ENCODE results near the gene MYO5A. TPM values are rescaled to one million over a fixed set of nuclear protein-coding genes. Genes with fewer than 3 reads are reported as not detected.

The MYO5A gene
- total and polyA plus RNA-seq, 10 of the 15 experiments (the other 5 are each of a cell fraction or from before 2014, with no cell fraction given): 4.2 to 42.9 (median 31.1) TPM

GRCh38 chr15:52294881-52295420 lies 233.7 kb downstream of the MYO5A start:
- DNase-seq (ENCODE audit: low read depth, low spot score) (no peak), ATAC-seq (peak; percentile 14; the same call in 2 of the 3 replicates), FAIRE-seq (no peak)
- in situ Hi-C loops (cut with MboI) (no loop called here), intact Hi-C loops (cut with micrococcal nuclease; ENCODE audit: unreplicated experiment) (no loop called here)
- peaks cover 13% of the 10 kb centered on the region for H3K4me1 ChIP-seq (ENCODE audit: control insufficient read depth, insufficient read depth, low read length)
- ChIA-PET RAD21 (ENCODE audit: unreplicated experiment) (no interaction called here), POLR2A (no interaction called here), CTCF (no interaction called here), SMC1A (ENCODE audit: uncharacterized antibody, unreplicated experiment) (no interaction called here)
- peaks cover 4% of the 10 kb centered on the region in 2 experiments; a peak in 3 of 4 replicates for H3K27me3 ChIP-seq (replicated peaks in 1 of 2; ENCODE audit: control insufficient read depth in 2 of 2, insufficient read depth in 2 of 2, low read length in 1 of 2)
- H3K9ac ChIP-seq (ENCODE audit: control insufficient read depth, insufficient read depth, low read length): no peak overlapping the region
- BruUV-seq (replicated peaks): no TSS peak
- TF ChIP-seq HSF1 (IDR thresholded peaks at IDR 0.05; ENCODE audit: low read depth, low read length) (no peak), ZNF687 (IDR thresholded peaks at IDR 0.05) (no peak), PML (IDR thresholded peaks at IDR 0.05; ENCODE audit: low read length) (no peak), SKIL (IDR thresholded peaks at IDR 0.05; ENCODE audit: low read depth, poor library complexity, severe bottlenecking) (no peak)
- H3K4me2 ChIP-seq (ENCODE audit: control insufficient read depth, insufficient read depth): peak overlapping the region; percentile 88
- no peaks in the 10 kb centered on the region for H3K9me3 ChIP-seq (replicated peaks; ENCODE audit: control insufficient read depth, insufficient read depth, low read length)
- H3K36me3 ChIP-seq (ENCODE audit: control insufficient read depth in 2 of 2, insufficient read depth in 2 of 2, low read length in 1 of 2): no peaks in the 10 kb centered on the region
- H3K4me3 ChIP-seq: peak overlapping the region; percentile 56; the same call in 1 of the 2 replicates
- 25% methylated on average over 32 of the region's 32 CpGs for WGBS (ENCODE audit: insufficient coverage, insufficient replicate concordance, low lambda C conversion rate, missing lambda C conversion rate)
- peak overlapping the region; percentile 52 for H2AFZ ChIP-seq (ENCODE audit: control insufficient read depth, low read depth, low read length)
- no peaks in the 10 kb centered on the region for H4K20me1 ChIP-seq (ENCODE audit: control insufficient read depth, insufficient read depth)
- no peak overlapping the region for H3K27ac ChIP-seq (ENCODE audit: control insufficient read depth, insufficient read depth)
- no peaks in the 10 kb centered on the region for H3K79me2 ChIP-seq (ENCODE audit: control insufficient read depth, insufficient read depth, low read length)
